GM12864 (cell line): ENCODE data around the gene FBXW4.
A peak's percentile ranks its signal among the peaks of the same experiment; 100 is the strongest.

Source experiments
- DNase-seq: peaks from one replicate; pipeline ENCODE4 v3.0.0-alpha.2; 2011; ENCODE audit warnings: low read depth
- H3K4me3 ChIP-seq: 2 replicates; pipeline ENCODE4 v1.5.1; 2011; ENCODE audit warnings: mild to moderate bottlenecking, low read depth, low read length, control low read depth
- TF ChIP-seq, protein P1 (sequence below): IDR thresholded peaks from 2 replicates; pipeline ENCODE4 v1.5.1; 2011; ENCODE audit warnings: low read depth, mild to moderate bottlenecking, moderate library complexity, low read length, control low read depth, inconsistent platforms; ENCODE audit errors: missing control alignments

The FBXW4 gene

DNA sequence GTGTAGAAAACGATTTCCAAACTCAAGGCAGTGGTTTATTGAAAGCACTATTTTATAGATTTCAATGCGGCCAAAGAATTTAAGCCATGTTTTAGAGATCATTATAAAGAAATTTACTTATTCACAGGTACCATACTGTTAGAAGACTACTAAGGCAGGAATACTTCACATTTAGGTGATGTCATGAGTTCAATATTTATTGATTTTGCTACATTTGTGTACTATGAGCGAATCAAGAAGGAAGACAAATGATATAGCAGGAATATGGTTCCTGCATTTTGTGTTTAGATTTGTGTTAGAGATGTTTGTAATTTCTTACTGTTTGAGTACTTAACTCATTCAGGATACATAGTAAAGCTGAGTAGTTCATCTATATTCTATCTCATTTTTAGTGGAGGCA, 1.7 kb upstream of the FBXW4 start:
- DNase-seq = no peak
- H3K4me3 ChIP-seq = no peak overlapping the region
- TF ChIP-seq, protein P1, sequence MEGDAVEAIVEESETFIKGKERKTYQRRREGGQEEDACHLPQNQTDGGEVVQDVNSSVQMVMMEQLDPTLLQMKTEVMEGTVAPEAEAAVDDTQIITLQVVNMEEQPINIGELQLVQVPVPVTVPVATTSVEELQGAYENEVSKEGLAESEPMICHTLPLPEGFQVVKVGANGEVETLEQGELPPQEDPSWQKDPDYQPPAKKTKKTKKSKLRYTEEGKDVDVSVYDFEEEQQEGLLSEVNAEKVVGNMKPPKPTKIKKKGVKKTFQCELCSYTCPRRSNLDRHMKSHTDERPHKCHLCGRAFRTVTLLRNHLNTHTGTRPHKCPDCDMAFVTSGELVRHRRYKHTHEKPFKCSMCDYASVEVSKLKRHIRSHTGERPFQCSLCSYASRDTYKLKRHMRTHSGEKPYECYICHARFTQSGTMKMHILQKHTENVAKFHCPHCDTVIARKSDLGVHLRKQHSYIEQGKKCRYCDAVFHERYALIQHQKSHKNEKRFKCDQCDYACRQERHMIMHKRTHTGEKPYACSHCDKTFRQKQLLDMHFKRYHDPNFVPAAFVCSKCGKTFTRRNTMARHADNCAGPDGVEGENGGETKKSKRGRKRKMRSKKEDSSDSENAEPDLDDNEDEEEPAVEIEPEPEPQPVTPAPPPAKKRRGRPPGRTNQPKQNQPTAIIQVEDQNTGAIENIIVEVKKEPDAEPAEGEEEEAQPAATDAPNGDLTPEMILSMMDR = no peak

DNA sequence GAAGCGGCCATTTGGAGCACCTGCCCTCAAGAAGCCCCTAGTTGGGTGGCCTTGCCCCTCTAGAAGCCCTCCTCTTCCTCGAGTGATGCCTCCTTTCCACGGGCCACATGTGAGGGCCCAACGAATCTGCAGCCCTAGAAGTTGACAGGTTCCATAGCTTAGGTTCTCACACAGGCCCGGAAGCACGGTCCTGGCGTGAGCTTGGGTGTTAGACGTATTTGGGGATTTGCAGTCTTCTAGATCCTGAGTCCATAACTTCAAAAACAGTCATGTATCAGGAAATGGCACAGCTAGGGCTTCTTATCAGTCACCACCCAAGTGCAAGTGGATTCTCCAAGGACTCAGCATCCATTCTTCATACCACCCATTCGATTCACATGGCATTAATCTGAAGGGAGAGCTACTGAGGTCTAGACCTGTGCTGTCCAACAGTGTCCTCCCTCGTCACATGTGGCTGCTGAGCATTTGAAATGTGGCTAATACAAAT, 477 bp upstream of the FBXW4 start:
- TF ChIP-seq, protein P1 = no peak
- H3K4me3 ChIP-seq = peak overlapping the region; percentile 72
- DNase-seq = no peak

GRCh38 chr10:101693978-101694673, 844 bp downstream of the FBXW4 start:
- TF ChIP-seq, protein P1 = no peak
- H3K4me3 ChIP-seq = peak overlapping the region; percentile 72
- peak; percentile 27 for DNase-seq

- TF ChIP-seq, protein P1 = no peak
- H3K4me3 ChIP-seq = peak overlapping the region; percentile 72
- peak; percentile 15 for DNase-seq
Observed at GRCh38 chr10:101693651-101693977, 1.4 kb downstream of the FBXW4 start.

DNA sequence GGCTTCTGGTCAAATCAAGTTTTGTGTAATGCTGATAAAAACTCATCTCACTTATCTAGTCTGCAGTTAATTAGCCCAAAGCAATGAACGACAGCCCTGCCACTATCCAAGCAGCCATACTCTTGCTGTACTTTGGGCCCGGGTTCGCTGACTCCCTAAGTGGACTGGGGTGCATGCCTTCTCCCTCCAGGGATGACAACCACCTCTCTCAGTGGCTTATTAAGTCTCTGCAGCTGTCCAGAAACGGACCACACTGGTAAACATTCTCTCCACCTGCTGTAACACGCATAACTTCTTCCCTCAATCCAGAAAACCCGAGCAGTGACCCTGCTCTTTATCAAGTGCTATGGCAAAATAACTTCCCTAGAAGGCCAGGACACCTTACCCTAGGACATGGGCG, 3.9 kb downstream of the FBXW4 start:
- TF ChIP-seq, protein P1 = no peak
- DNase-seq = no peak
- H3K4me3 ChIP-seq = no peak overlapping the region

DNA sequence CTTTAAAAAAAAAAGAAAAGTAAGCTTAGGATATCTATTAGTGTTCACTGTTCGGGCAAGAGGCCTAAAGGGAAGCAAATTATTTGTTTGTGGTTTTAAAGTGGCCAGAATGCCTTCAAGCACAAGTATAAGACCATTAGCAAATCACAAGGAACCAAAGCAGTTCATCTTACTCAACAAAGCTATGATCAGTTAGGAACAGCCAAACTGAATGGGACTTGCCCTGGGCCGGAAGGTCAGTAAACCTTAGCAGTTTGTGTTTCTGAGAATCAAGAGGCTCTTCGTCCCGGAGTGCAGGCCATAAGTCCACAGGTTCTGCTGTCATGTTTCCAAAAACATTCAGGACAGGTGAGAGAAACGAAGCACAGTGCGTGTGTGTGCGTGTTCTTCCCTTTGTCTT, 4.5 kb downstream of the FBXW4 start:
- no peak for DNase-seq
- TF ChIP-seq, protein P1 = no peak

DNA sequence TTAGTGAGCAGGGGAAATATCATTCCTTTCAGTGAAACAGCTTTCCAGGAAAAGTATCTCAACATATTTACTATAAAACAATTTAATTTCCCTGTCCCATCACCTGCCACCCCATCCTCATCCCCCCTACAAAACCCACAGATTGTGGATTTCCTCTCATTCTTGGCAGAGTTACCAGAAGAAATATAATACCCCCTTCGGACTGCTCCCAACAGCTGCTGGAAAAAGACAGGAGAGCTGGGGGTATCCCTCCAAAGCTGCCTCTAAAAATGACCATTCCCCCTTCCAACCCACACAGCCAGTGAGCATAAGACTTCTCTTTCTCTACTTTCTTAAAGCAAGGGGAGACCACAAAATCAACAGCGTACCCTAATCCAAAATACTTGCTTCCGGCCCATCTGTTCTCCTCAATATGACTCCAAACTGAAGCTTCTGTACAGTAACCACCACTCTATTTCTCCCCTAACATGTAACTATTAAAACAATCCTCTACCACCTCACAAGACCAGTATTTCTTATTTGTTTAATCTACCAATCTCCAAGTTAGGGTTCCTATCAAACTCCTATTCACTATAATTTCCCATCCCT, 7.8 kb downstream of the FBXW4 start:
- DNase-seq = no peak
- TF ChIP-seq, protein P1 = no peak
- no peak overlapping the region for H3K4me3 ChIP-seq

More for the DNA sequence above, 4.5 kb downstream of the FBXW4 start:
- H3K4me3 ChIP-seq = no peak overlapping the region
